ENCODE measurements around the gene MORC2.

MORC2 gene

GRCh38 chr22:30948930-30949342, 19.6 kb downstream of the MORC2 start:
- DNase-seq, result no peak

DNA sequence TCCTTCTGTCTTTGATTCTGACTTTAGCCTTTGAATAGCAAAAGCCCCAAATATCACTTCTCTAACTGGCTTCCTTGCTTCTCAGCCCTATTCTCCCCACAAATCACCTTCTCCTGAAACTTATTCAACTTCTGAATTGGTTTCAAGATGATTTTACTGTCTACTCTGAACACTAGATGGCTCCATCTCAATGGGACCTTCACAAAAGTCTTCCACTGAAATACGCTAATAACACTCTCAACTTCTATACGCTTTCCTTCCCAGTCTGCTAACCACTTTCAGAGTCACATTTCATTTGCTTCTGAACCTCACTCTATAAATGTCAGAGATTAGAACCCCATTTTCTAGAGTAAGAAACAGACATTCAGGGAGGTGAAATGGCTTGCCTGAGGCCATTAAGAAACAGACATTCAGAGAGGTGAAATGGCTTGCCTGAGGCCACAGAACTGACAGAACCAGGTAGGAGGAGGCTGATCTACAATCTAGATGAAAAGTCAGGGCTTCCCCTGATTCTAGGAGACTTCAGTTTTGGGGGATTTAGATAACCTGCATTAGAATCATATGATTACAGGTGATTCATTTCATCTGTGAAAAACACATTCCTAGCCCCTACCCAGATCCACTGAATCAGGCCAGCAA, 20.6 kb downstream of the MORC2 start:
- peak in 1 of 5 experiments; percentile 60 for DNase-seq

- no peak for DNase-seq
Observed at GRCh38 chr22:30947173-30947815, 21.3 kb downstream of the MORC2 start.

- DNase-seq, result no peak
Observed at GRCh38 chr22:30946354-30946753, 22.2 kb downstream of the MORC2 start.

GRCh38 chr22:30945653-30946052, 22.9 kb downstream of the MORC2 start:
- DNase-seq, result no peak

DNA sequence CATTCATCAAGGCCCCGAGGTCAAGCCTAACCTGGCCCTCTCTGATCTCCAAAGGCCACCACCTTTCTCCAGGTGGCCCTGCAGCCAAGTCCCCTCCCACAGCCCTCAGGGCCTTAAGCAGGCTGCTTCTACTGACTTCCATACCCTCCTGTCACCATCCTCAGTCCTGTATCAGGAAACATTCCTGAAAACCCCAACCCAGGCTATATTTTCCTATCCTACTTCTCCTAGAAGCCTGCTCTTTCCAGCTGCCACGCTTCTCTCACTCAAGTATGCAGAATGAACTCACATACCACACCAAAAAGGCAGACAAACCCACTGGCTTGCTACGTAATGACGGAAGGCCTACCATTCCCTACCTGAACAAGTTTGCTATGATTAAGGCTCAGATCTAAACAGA, 23.6 kb downstream of the MORC2 start:
- no peak for DNase-seq

- peak in 4 of 5 experiments; percentile 26 to 87 (median 51) for DNase-seq
Observed at GRCh38 chr22:30943368-30943767, 25.2 kb downstream of the MORC2 start.

GRCh38 chr22:30941363-30941740, 27.2 kb downstream of the MORC2 start:
- DNase-seq, result peak in 1 of 5 experiments; percentile 35

DNA sequence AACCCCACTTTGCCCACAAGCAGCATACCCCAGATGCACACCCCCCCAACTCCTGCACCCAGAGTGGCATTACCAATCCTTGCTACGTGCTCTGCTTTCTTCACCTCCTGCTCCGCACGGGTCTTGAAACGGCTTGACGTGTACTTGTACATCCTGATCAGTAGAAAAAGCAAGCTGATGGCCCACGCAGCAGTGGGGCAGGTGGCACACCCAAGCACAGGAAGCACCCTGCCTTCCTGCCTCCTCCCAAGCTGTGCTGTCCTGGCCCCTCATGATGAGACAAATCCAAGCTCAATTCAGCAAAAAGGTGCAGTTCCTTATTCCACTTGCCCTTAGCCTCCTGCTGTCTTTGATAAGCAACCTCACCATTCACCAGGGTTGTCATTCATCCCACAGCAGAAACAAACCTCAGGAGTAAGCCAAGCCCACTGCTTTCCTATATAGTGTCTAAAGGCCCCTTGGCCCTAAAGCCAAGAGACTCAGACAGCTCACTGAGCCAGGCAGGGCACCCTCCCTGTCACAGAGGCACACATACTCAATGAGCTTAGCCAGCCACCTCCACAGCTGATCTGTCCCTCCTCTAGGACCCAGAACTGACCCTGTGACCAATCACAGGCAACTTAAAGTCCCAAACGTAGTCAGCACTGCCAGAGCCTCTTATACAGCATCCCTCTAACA, 27.8 kb downstream of the MORC2 start:
- DNase-seq, result peak in 4 of 5 experiments; percentile 14 to 76 (median 16)

DNA sequence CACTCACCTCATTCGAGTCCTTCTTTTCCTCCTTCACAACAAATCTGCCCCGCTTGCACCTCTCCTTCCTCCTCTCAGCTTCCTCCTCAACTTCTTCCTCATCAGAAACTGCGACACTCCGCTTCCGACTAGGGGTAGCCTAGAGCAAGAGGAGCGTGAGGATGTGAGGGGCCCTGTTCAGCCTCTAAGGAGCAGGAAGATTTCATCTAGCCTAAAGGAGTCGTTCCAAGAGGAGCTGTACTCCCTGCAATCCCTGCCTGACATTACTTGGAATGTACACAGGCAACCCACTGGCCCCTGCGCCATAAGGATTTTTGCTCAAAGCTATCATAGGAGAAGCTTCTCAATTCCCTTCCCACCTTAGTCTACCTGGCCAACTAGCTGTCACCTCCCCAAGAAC, 34.5 kb downstream of the MORC2 start:
- no peak for DNase-seq

- no peak for DNase-seq
Observed at GRCh38 chr22:30933457-30933856, 35.1 kb downstream of the MORC2 start.

DNA sequence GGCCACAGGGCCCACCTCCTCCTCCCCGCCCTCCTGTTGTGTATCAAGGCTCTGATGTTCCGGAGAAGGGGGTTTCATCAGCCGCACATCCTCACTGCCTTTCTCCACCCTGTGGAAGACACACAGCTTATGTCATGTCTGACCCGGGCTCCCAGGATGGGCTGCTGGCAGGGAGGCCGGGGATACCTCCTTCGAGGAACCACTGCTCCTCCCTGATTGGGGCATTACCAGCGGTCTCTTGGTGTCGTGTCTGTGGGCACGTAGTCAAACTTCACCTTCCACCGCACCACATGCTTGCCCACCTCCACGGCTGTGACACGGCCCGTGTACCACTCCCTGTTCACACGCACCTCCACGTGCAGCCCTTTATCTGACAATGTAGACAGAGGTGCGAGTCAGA, 35.9 kb downstream of the MORC2 start:
- no peak for DNase-seq

GRCh38 chr22:30931541-30932300, 36.9 kb downstream of the MORC2 start:
- no peak for DNase-seq

- no peak for DNase-seq
Observed at GRCh38 chr22:30930228-30930627, 38.3 kb downstream of the MORC2 start.

DNA sequence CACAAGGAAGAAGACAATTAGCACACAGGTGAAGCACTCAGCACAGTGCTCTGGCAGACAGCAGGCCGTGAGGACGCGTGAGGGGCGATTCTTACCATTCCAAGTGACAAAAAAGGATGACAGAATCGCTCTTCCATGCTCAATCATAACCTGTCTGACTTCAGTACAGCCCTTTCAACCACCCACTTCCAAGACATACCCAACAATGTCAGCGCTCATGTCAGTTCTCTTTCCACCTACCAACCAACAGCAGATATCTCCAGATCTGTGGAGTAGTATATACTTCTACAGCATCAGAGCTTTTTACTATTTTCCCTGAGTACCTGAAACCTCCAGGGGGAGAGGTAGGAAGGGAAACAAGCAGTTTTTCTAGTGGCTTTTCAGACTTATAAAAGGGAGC, 40.2 kb downstream of the MORC2 start:
- no peak for DNase-seq

DNA sequence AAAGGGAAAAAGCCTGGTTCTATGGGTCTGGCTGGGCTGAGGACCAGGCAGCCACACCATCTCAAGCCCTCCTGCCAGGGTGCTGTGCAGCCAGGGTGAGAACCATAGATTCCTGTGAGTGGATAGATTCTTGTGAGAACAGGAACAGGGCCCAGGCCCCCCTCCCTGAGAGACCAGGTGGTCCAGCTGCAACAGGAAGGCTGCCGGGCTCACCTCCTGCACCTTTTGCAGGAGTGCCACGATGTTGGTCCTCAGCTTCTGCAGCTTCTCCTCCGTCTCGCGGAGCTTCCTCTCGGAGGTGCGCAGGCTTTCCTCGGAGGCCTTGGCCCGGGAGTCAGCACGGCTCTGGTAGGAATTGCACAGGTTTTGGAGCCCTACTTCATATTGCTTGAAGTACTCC, 40.8 kb downstream of the MORC2 start:
- DNase-seq, result no peak

GRCh38 chr22:30926706-30927105, 41.9 kb downstream of the MORC2 start:
- DNase-seq, result no peak

GRCh38 chr22:30925667-30926066, 42.9 kb downstream of the MORC2 start:
- no peak for DNase-seq

GRCh38 chr22:30923168-30923900, 45.2 kb downstream of the MORC2 start:
- DNase-seq, result no peak

GRCh38 chr22:30922151-30922611, 46.4 kb downstream of the MORC2 start:
- peak; percentile 59 to 92 (median 78) for DNase-seq

- no peak for DNase-seq
Observed at GRCh38 chr22:30921108-30921507, 47.5 kb downstream of the MORC2 start.

GRCh38 chr22:30920407-30920806, 48.2 kb downstream of the MORC2 start:
- peak; percentile 63 to 78 (median 75) for DNase-seq
